OCI-LY7 (cell line): ENCODE results near the gene CCDC74A.
"Not testable (repeated sequence)": the region's sequence is repeated elsewhere in the genome, so short reads cannot be mapped to it uniquely, and the experiment has no call there.

Source experiments
- EZH2phosphoT487 ChIP-seq: fragments of 200-600 bp; sonication (generic); IDR thresholded peaks from 2 replicates; pipeline ENCODE4 v1.6.1; 2018; ENCODE audit warnings: low read depth, borderline replicate concordance, mild to moderate bottlenecking, mixed run types, antibody characterized with exemption, low read length, moderate library complexity, mixed read lengths
- TF ChIP-seq, protein P1 (sequence below): fragments of 200-600 bp; sonication (generic); conservative IDR thresholded peaks from 2 replicates; pipeline ENCODE4 v1.5.1; 2014; ENCODE audit warnings: mild to moderate bottlenecking, antibody characterized with exemption, low read length, moderate library complexity, mixed read lengths

DNA sequence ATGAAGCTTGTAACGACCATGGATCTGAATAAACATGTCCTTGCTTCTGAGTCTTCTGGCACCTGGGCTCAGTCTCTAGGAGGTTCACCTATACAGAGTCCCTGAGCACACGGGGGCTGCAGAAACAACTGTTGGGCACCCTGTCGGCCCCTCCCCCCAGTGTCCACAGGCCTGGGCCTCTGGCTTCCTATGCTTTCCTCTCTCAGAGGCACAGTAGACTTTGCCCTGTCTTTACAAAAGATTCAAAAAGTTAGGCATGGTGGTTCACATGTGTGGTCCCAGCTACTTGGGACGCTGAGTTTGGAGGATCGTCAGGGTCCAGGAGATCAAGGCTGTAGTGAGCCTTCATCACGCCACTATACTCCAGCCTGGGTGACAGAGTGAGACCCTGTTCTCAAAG lies 6.2 kb upstream of the CCDC74A start:
- TF ChIP-seq, protein P1, sequence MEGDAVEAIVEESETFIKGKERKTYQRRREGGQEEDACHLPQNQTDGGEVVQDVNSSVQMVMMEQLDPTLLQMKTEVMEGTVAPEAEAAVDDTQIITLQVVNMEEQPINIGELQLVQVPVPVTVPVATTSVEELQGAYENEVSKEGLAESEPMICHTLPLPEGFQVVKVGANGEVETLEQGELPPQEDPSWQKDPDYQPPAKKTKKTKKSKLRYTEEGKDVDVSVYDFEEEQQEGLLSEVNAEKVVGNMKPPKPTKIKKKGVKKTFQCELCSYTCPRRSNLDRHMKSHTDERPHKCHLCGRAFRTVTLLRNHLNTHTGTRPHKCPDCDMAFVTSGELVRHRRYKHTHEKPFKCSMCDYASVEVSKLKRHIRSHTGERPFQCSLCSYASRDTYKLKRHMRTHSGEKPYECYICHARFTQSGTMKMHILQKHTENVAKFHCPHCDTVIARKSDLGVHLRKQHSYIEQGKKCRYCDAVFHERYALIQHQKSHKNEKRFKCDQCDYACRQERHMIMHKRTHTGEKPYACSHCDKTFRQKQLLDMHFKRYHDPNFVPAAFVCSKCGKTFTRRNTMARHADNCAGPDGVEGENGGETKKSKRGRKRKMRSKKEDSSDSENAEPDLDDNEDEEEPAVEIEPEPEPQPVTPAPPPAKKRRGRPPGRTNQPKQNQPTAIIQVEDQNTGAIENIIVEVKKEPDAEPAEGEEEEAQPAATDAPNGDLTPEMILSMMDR, result not testable (repeated sequence)
- not testable (repeated sequence) for TF ChIP-seq EZH2phosphoT487
